NCI-H526 (cell line): ENCODE measurements around the gene DALRD3.

ENCODE experiments used
- DNase-seq, 2 experiments: peaks; one replicate each; lab custom pipeline; 2025; lab: John Stamatoyannopoulos, UW

The DALRD3 gene

GRCh38 chr3:48974076-48974864, 44.1 kb downstream of the DALRD3 start:
- no peak for DNase-seq

- DNase-seq, result no peak
Measured at GRCh38 chr3:48970586-48970985, 47.8 kb downstream of the DALRD3 start.

DNA sequence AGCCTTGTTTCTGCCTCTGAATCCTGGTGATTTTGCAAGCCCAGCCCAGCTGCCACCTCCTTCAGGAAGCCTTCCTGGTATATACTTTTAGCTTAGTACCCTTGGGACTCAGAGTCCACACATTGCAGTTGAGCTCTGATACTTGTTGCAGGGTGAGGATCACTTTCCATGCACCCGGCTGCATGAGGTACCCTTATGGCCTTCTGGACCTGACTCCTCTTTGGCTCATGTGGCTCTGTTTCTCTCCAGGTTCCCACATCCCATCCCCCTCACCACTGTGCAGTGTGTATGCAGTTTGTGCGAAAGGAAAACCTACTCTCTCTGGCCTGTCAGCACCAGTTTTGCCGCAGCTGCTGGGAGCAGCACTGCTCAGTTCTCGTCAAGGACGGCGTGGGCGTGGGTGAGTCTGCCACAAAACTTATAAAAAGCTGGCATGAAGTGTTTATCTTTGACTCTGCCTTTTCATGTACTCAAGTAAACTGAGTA, 51.5 kb downstream of the DALRD3 start:
- DNase-seq, result no peak

GRCh38 chr3:48966367-48966766, 52.0 kb downstream of the DALRD3 start:
- DNase-seq, result no peak
